H9 (cell line): ENCODE results near the gene CPNE2. TPM values are rescaled to one million over a fixed set of nuclear protein-coding genes. Genes with fewer than 3 reads are reported as not detected.

Source experiments
- DNase-seq: peaks from one replicate; pipeline ENCODE4 v3.0.0-alpha.2; 2017
- H2AFZ ChIP-seq: one replicate; pipeline ENCODE4 v1.6.1; 2013; ENCODE audit warnings: mild to moderate bottlenecking, low read length, control low read depth, moderate library complexity
- H2AK5ac ChIP-seq: 2 replicates; pipeline ENCODE4 v1.6.1; 2013; ENCODE audit warnings: low read length, control low read depth, mixed read lengths; ENCODE audit not compliant: insufficient read length
- H2BK120ac ChIP-seq: one replicate; pipeline ENCODE4 v1.6.1; 2013; ENCODE audit warnings: low read depth, mild to moderate bottlenecking, low read length, control low read depth, inconsistent platforms; ENCODE audit not compliant: poor library complexity, severe bottlenecking
- H2BK12ac ChIP-seq: 2 replicates; pipeline ENCODE4 v1.6.1; 2013; ENCODE audit warnings: low read length, control low read depth, mixed read lengths, low read depth; ENCODE audit not compliant: insufficient read length
- H2BK15ac ChIP-seq: 2 replicates; pipeline ENCODE4 v1.6.1; 2013; ENCODE audit warnings: low read depth, low read length, control low read depth
- H2BK20ac ChIP-seq: one replicate; pipeline ENCODE4 v1.6.1; 2013; ENCODE audit warnings: low read depth, mild to moderate bottlenecking, low read length, control low read depth, inconsistent platforms; ENCODE audit not compliant: poor library complexity, severe bottlenecking
- H2BK5ac ChIP-seq: 2 replicates; pipeline ENCODE4 v1.6.1; 2013; ENCODE audit warnings: low read length, control low read depth, mixed read lengths; ENCODE audit not compliant: insufficient read length
- H3K14ac ChIP-seq: 2 replicates; pipeline ENCODE4 v1.6.1; 2013; ENCODE audit warnings: low read length, control low read depth; ENCODE audit not compliant: insufficient read depth
- H3K18ac ChIP-seq: 2 replicates; pipeline ENCODE4 v1.6.1; 2013; ENCODE audit warnings: low read depth, mild to moderate bottlenecking, mixed read lengths, low read length, control low read depth; ENCODE audit not compliant: insufficient read length
- H3K23ac ChIP-seq: 2 replicates; pipeline ENCODE4 v1.6.1; 2013; ENCODE audit warnings: low read length, control low read depth, mixed read lengths, low read depth; ENCODE audit not compliant: insufficient read length
- H3K23me2 ChIP-seq: 2 replicates; pipeline ENCODE4 v1.6.1; 2013; ENCODE audit warnings: low read depth, mild to moderate bottlenecking, mixed read lengths, low read length, control low read depth; ENCODE audit not compliant: insufficient read length, poor library complexity, severe bottlenecking
- H3K27ac ChIP-seq: 2 replicates; pipeline ENCODE4 v1.5.1; 2013; ENCODE audit warnings: low read length, control low read depth, mixed read lengths, low read depth; ENCODE audit not compliant: insufficient read length
- H3K27me3 ChIP-seq: 2 replicates; pipeline ENCODE4 v1.6.1; 2013; ENCODE audit warnings: low read length, control low read depth, inconsistent platforms; ENCODE audit not compliant: insufficient read depth
- H3K4ac ChIP-seq: 2 replicates; pipeline ENCODE4 v1.6.1; 2013; ENCODE audit warnings: low read depth, mild to moderate bottlenecking, control low read depth, inconsistent platforms, low read length, moderate library complexity
- H3K4me1 ChIP-seq: 2 replicates; pipeline ENCODE4 v1.6.1; 2013; ENCODE audit warnings: low read length, control low read depth, inconsistent platforms; ENCODE audit not compliant: insufficient read depth
- H3K4me2 ChIP-seq: 2 replicates; pipeline ENCODE4 v1.6.1; 2013; ENCODE audit warnings: low read length, control low read depth, mixed read lengths; ENCODE audit not compliant: insufficient read length, insufficient read depth
- H3K56ac ChIP-seq: 2 replicates; pipeline ENCODE4 v1.6.1; 2013; ENCODE audit warnings: low read depth, mild to moderate bottlenecking, mixed read lengths, low read length, control low read depth; ENCODE audit not compliant: insufficient read length
- H3K79me1 ChIP-seq: 2 replicates; pipeline ENCODE4 v1.6.1; 2013; ENCODE audit warnings: low read depth, mild to moderate bottlenecking, moderate library complexity, low read length, control low read depth, inconsistent platforms; ENCODE audit not compliant: insufficient read depth, poor library complexity, severe bottlenecking
- H3K79me2 ChIP-seq: 2 replicates; pipeline ENCODE4 v1.6.1; 2013; ENCODE audit warnings: low read length, control low read depth, inconsistent platforms; ENCODE audit not compliant: insufficient read depth
- H3K9ac ChIP-seq: 2 replicates; pipeline ENCODE4 v1.6.1; 2013; ENCODE audit warnings: low read length, control low read depth, mixed read lengths; ENCODE audit not compliant: insufficient read length; ENCODE audit errors: extremely low read depth
- H3K9me3 ChIP-seq: one replicate; pipeline ENCODE4 v1.6.1; 2013; ENCODE audit warnings: low read depth, low read length, inconsistent platforms; ENCODE audit not compliant: control insufficient read depth
- H3T11ph ChIP-seq: one replicate; pipeline ENCODE4 v1.6.1; 2013; ENCODE audit warnings: mild to moderate bottlenecking, low read length, control low read depth, inconsistent platforms
- H4K20me1 ChIP-seq: one replicate; pipeline ENCODE4 v1.6.1; 2013; ENCODE audit not compliant: control insufficient read depth, insufficient read length, insufficient read depth
- H4K5ac ChIP-seq: 2 replicates; pipeline ENCODE4 v1.6.1; 2013; ENCODE audit warnings: low read depth, mild to moderate bottlenecking, mixed read lengths, low read length, control low read depth; ENCODE audit not compliant: insufficient read length
- H4K8ac ChIP-seq: replicated peaks from 2 replicates; pipeline ENCODE4 v1.6.1; 2013; ENCODE audit warnings: low read length, control low read depth, mixed read lengths, low read depth; ENCODE audit not compliant: insufficient read length
- H4K91ac ChIP-seq: 2 replicates; pipeline ENCODE4 v1.6.1; 2013; ENCODE audit warnings: low read depth, mild to moderate bottlenecking, moderate library complexity, mixed read lengths, low read length, control low read depth; ENCODE audit not compliant: insufficient read length
- H3K27ac Mint-ChIP-seq, 3 experiments: 2 replicates in 2 of 3; 3 replicates in 1 of 3; pipeline ENCODE4 v1.8.0; 2020 to 2021; ENCODE audit warnings: mixed read lengths in 3 of 3, mild to moderate bottlenecking in 1 of 3, moderate library complexity in 1 of 3
- H3K27me3 Mint-ChIP-seq: 2 replicates; pipeline ENCODE4 v1.8.0; 2021; ENCODE audit warnings: low read depth, mild to moderate bottlenecking, moderate library complexity, mixed read lengths
- H3K36me3 Mint-ChIP-seq, 3 experiments: 2 replicates in 2 of 3; 3 replicates in 1 of 3; pipeline ENCODE4 v1.8.0; 2020 to 2021; ENCODE audit warnings: low read depth in 3 of 3, mixed read lengths in 3 of 3; ENCODE audit not compliant: insufficient read depth in 1 of 3
- H3K4me1 Mint-ChIP-seq, 2 experiments: 2 replicates each; pipeline ENCODE4 v1.8.0; 2020; ENCODE audit warnings: mixed read lengths in 2 of 2
- H3K4me3 Mint-ChIP-seq, 2 experiments: 2 replicates in 1 of 2; 3 replicates in 1 of 2; pipeline ENCODE4 v1.8.0; 2020 to 2021; ENCODE audit warnings: mild to moderate bottlenecking in 2 of 2, mixed read lengths in 2 of 2, moderate library complexity in 1 of 2
- H3K9me3 Mint-ChIP-seq, 2 experiments: 2 replicates in 1 of 2; 3 replicates in 1 of 2; pipeline ENCODE4 v1.8.0; 2020; ENCODE audit warnings: mild to moderate bottlenecking in 2 of 2, mixed read lengths in 2 of 2, moderate library complexity in 1 of 2
- CTCF ChIP-seq: fragments of 200-600 bp; sonication (generic); conservative IDR thresholded peaks from 3 replicates; pipeline ENCODE4 v1.8.0; 2021; ENCODE audit warnings: antibody characterized with exemption, mild to moderate bottlenecking
- WGBS: extraction: QIAGEN DNeasy Blood & Tissue Kit; methylation state at CpG from one replicate; pipeline ENCODE4 v1.1.7; 2013; ENCODE audit warnings: missing lambda C conversion rate, low lambda C conversion rate, mixed read lengths; ENCODE audit not compliant: insufficient read length; ENCODE audit errors: extremely low coverage; 5-methylcytosine and 5-hydroxymethylcytosine counted together
- total RNA-seq: library from RNA; stranded (reverse); gene quantifications from 2 replicates; pipeline ENCODE4 v1.2.1, GENCODE V29; 2021

Gene CPNE2
- total RNA-seq, 1 experiment from 2014 or later, result 8.0 TPM

GRCh38 chr16:57123974-57124674, 31.7 kb downstream of the CPNE2 start:
- no peak for TF ChIP-seq CTCF
- Histone ChIP-seq H3K4me2 (no peak overlapping the region), H4K91ac (no peak overlapping the region), H3K23ac (no peak overlapping the region), H3K14ac (no peak overlapping the region), H3K56ac (no peak overlapping the region), H4K5ac (no peak overlapping the region), H3K79me1 (no peaks in the 10 kb centered on the region), H2BK15ac (no peak overlapping the region), H4K8ac (no peak overlapping the region), H2AFZ (no peak overlapping the region), H2BK12ac (no peak overlapping the region), H3K27ac (no peak overlapping the region), H3K79me2 (no peaks in the 10 kb centered on the region), H3K18ac (no peak overlapping the region), H3K4me1 (no peaks in the 10 kb centered on the region), H2BK5ac (no peak overlapping the region), H2BK20ac (no peak overlapping the region), H3K4ac (no peak overlapping the region), H3K27me3 (no peaks in the 10 kb centered on the region), H2BK120ac (no peak overlapping the region), H3T11ph (no peak overlapping the region), H3K9me3 (no peaks in the 10 kb centered on the region), H3K23me2 (no peaks in the 10 kb centered on the region), H3K9ac (no peak overlapping the region), H4K20me1 (no peaks in the 10 kb centered on the region), H2AK5ac (no peak overlapping the region)
- Mint-ChIP-seq H3K4me3 (no peak overlapping the region), H3K27ac (peak overlapping the region in 2 of 3 experiments; percentile 10 to 40; a peak in 2 of 7 replicates), H3K27me3 (no peaks in the 10 kb centered on the region), H3K4me1 (peaks cover 4% of the 10 kb centered on the region in 2 experiments), H3K36me3 (peaks cover 0 to 5% (median 0%) of the 10 kb centered on the region in 3 experiments; a peak in 1 of 7 replicates), H3K9me3 (no peaks in the 10 kb centered on the region)
- DNase-seq, result no peak
- WGBS, result no CpG with 5 or more reads among the region's 11 CpGs
